Dermis blood vessel endothelial cell (primary cell): ENCODE data around the gene COPZ1. TPM values are rescaled to one million over a fixed set of nuclear protein-coding genes. Genes with fewer than 3 reads are reported as not detected.
"Not testable (repeated sequence)": the region's sequence is repeated elsewhere in the genome, so short reads cannot be mapped to it uniquely, and the experiment has no call there.

Experiments used
- DNase-seq: peaks from one replicate; pipeline ENCODE4 v3.0.0; 2010
- total RNA-seq: library from RNA; depleted of rRNA; stranded (reverse); fragments of >200 nt; gene quantifications from 2 replicates; pipeline ENCODE4 v1.2.3, GENCODE V29; 2014

Gene COPZ1
- total RNA-seq = 111 and 159 TPM in 2 replicates

DNA sequence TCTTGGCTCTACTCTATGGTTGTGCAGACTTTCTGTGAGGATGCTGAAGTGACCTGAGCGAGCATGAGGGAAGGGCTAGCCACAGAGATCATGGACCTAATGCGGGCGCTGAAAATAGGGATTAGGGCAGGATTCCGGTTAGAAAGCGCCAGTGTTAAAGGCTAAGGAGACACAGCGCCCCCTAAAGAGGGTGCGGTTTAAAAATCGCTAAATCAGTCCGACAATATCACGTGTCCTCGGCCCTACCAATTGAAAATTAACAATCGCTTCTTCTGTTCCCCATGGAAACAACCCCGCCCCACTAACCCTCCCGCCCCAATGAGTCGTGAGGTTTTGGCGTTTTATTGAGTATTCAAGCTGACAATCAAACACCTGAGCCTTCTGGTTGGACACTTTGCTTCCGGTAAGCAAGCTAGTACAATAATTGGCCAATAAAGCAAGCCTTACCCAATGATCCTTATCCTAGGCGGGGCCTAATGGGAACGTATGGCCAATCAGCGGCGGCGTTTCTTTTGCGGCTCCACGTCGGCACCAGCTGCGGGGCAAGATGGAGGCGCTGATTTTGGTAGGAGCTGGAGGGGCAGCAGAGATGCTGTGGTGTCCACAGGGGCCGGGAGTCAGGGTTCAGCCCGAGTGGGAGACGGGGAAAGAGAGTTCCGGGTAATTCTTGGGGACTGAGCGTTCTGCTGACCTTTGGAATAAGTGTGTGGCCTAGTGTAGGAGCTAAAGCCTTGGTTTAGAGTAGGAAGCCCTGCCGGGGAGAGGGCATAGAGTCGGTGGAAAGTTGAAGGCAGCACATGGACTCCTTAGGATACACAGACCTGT, at the start of gene COPZ1:
Gene COPZ1, plus strand, starts transcription at position 515 of the 825 bp plus-strand sequence. Its CDS starts 33 bp downstream, at position 548.
- peak; percentile 99 for DNase-seq

- peak; percentile 48 for DNase-seq
These were observed 48.6 kb upstream of the COPZ1 start for GRCh38 chr12:54276368-54276767.

DNA sequence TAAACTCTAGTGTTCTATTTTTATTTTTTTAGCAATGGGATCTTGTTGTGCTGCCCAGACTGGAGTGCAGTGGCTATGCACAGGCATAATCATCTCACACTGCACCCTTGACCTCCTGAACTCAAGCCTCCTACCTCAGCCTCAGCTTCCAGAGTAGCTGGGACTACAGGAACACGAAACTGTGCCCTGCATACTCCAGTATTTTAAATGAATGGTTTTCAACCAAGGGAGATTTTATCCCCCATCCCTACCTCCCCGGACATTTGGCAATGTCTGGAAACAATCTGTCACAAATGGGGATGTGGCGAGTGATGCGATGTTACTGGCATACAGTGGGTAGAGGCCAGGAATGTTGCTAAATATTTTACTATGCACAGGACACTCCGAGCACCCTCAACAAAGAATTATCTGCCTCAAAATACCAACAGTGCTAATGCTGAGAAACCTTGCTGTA, 47.1 kb upstream of the COPZ1 start:
- DNase-seq = no peak

GRCh38 chr12:54279227-54279631, 45.7 kb upstream of the COPZ1 start:
- DNase-seq = no peak

- DNase-seq = peak; percentile 100
These were observed 45.1 kb upstream of the COPZ1 start, which contains the start of gene CBX5 for GRCh38 chr12:54279632-54280467. Gene CBX5 (minus strand): TSS chr12:54280122. CDS start chr12:54257650, 22,472 bp downstream.

- peak; percentile 100 for DNase-seq
These were observed 44.3 kb upstream of the COPZ1 start, which contains the start of gene HNRNPA1 for GRCh38 chr12:54280468-54281260. Gene HNRNPA1 (plus strand): TSS chr12:54280726. CDS start chr12:54280808, 82 bp downstream.

- DNase-seq = not testable (repeated sequence)
These were observed 43.7 kb upstream of the COPZ1 start for GRCh38 chr12:54281261-54281638.

DNA sequence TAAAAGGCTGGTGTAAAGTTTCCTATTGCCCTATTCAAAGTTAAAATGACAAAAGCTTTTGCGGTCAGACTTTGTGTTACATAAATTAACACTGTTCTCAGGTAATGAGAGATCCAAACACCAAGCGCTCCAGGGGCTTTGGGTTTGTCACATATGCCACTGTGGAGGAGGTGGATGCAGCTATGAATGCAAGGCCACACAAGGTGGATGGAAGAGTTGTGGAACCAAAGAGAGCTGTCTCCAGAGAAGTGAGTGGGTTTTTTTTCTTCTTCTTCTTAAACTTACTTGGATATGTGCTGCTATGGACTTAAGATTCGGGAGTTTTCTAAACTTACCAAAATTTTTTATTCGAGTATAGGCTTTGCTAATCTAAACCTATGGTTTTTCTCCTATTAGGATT, 43.2 kb upstream of the COPZ1 start:
- DNase-seq = not testable (repeated sequence)

GRCh38 chr12:54282949-54283593, 41.9 kb upstream of the COPZ1 start:
- no peak for DNase-seq

DNA sequence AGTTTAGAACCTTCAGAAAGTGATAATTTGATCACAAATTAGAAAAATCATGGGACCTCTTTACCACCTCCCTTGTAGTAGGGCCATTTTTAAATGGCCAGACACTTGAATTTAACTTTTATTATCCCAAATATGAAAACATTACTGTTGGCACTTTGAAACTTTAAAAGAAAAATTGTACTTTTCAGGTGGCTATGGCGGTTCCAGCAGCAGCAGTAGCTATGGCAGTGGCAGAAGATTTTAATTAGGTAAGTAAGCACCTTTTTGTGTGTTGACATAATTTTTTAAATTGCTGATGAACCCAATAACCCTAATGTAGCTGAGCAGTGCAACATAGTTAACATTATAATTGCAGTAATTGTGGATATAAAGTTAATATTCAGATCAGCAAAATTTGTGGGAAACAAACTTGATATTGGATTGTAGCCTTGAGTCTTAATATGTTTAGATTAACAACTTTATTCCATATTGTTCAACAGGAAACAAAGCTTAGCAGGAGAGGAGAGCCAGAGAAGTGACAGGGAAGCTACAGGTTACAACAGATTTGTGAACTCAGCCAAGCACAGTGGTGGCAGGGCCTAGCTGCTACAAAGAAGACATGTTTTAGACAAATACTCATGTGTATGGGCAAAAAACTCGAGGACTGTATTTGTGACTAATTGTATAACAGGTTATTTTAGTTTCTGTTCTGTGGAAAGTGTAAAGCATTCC, 40.7 kb upstream of the COPZ1 start:
- DNase-seq = not testable (repeated sequence)

DNA sequence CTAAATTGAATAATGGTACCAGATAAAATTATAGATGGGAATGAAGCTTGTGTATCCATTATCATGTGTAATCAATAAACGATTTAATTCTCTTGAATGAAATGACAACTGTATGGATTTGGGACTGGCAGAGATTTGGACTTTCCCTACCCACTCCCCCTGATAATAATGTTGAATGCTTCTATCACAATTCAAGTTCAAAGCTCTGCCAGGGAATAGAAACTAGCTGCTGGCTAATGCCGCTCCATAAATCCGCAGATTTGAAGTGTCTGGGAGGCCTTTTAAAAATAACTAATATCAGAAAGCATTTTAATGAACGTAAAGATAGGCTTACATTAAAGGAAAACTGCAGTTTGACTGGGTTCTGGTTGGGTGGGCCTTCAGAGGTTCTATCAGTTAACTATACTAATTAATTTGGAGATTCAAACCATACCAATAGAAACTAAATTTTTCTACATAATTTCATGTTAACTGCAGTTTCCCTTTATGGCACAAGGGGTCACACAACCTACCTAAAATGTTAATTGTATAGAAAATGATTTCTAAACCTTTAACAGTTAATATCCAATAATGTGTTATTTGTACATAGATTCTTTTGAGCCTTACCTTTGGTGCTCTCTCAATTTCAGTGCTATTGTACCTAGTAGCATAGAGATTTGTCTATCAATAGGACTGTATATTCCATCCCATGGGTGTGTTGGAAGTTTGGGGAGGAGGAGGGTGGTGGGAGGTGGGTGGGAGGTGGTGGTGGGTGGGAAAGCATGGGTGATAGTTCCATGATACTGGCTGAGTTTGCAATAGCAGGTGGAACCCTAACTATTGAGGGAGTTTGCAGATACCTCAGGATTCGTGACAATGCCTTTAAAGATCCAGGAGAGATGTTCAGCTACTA, 39.5 kb upstream of the COPZ1 start:
- DNase-seq = no peak

DNA sequence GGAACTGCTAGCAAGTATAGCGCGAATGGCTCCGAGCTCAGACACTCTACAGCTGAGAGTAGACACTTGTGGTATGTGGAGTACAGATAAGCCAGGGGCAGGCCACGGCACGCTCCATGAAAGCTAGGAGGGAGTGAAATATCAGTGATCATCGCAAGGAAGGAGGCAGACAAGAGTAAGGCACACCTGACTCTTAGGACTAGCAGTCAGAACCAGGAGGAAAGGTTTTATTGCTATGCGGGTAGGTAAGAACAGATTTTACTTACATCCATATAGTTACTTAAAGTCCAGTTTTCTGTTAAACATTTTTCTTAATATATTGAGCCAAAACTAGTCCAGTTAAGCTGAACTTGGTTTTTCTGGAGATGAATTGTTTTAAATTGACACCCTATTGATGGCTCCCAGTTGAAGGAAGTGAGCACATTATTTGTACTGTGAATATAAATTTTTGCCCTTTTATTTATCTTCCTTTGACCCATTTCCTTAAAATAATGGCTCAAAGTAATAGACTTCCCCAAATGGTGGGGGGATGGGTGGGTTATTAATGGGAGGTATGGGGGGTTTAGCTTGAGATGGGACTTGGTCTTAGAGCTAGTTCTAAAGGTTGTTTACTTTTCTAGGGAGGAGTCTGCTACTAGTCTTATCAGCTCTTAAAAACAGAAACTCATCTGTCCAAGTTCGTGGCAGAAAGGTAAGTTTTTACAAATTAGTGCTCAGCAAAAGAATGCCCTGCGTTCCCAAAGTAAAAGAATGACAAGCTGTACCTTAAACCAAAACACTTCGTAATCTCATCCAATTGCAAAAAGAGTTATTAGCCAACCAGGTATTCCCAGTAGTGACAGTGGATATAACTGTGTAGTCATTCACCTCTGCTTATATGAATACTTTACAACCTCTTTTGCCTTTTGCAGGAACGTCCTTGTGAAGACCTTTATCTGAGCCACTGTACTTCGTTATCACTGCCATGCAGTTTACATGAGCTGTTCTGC, 38.6 kb upstream of the COPZ1 start:
- DNase-seq = no peak

DNA sequence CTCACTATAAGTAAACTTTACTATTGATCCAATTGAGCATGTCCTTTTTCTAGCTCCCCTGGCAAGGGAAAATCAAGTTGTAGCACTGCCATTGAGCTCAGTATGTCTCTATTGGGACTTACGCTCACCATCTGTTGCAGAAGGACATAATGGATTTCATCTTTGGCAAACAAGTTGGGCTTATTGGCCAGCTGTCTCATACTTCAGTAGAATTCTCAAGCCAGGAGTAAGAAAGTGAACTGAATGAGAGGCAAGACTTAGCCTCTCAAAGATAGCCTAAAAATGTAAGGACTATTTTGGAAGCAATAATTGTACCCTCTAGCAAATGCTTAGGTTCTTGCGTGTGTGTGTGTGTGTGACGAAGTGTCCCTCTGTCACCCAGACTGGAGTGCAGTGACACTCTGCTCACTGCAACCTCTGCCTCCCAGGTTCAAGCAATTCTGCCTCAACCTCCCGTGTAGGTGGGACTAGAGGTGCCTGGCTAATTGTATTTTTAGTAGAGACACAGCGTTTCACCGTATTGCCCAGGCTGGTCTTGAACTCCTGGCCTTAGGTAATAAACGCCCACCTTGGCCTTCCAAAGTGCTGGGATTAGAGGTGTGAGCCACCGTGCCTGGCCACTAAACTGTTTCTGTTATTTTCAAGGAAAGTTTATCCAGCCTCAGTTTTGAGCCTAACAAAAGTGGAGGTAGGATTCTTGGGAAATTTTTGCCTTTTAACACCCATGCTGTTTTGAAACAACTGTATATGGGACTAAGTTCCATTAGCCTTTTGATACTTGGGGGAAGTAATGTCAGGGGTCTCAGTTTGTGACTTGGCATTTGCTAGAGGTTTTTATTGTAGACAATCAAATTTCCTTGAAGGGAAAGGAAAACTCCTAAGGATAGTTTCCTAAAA, 37.4 kb upstream of the COPZ1 start:
- DNase-seq = no peak

GRCh38 chr12:54292083-54292930, 32.6 kb upstream of the COPZ1 start:
- no peak for DNase-seq

GRCh38 chr12:54292931-54293241, 32.0 kb upstream of the COPZ1 start:
- DNase-seq = no peak

DNA sequence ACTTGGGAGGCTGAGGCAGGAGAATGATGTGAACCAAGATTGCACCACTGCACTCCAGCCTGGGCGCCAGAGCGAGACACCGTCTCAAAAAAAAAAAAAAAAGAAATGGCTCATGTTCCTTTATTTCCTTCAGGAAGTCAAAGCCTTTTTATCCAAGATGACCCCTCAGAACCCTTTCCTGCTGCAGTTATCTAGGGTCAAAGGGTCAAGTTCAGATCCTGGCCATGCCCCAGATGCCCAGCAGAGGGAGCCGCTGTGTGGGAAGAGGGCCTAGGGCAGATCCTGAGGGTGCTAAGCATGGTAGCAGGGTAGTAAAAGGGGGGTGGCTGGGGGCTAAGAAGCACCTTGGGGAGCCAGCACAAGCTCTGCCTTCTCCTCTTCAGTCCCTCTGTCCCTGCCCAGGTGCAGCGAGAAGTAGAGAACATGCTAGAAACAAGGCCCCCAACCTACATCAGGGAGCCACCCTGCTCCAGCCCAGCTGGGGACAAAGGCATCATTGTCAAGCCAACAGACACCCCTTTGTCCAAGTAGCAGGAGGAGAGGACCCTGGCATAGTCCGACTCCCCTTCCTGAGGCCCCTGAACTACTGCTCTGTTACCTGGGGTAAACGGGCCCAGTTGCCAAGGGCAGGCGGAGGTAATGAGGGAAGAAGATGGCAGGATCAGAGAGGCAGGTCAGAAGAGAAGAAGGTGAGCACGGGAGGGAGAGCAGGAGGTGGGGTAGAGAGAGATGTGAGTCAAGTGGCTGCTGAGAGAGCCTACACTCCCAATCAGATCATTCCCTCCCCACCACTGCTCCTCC, 30.6 kb upstream of the COPZ1 start:
- peak; percentile 67 for DNase-seq
